Right lobe of liver (tissue), 4 donors: ENCODE measurements around the gene RFX3.

ENCODE experiments used
- CTCF ChIP-seq, 4 donors: fragments of 200-600 bp in 3 of 4; fragments of 450-650 bp in 1 of 4; IDR thresholded peaks; one replicate each; pipeline versions ENCODE4 v1.5.1 to v1.8.0; 2016 to 2022; ENCODE audit warnings: antibody characterized with exemption in 4 of 4, mild to moderate bottlenecking in 2 of 4
- POLR2A ChIP-seq: fragments of 450-650 bp; IDR thresholded peaks from one replicate; pipeline ENCODE4 v1.6.1; 2017; ENCODE audit warnings: antibody characterized with exemption, mild to moderate bottlenecking
- donor health status: DM: no; HTN: no; CAD: no.
- donor health status: DM: no; HTN: no; CAD: no.
- donor health status: DM: no; HTN: yes; CAD: no.

DNA sequence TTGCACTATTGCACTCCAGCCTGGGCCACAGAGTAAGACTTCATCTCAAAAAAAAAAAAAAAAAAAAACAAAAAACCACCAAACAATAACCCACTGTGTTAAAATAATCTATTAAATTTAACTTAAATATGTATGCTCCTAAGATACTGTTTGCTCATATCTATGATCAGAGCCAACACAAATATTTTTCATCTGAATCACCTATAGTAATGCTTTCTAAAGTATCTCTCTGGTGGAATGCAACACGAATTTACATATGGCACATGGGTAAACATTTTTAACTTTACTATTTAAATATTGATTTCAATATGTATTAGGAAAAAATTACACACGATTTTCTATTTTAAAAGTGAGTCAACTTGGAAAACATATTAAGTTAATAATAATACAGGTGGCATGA, 196.4 kb downstream of the RFX3 start:
- TF ChIP-seq POLR2A = no peak
- TF ChIP-seq CTCF (IDR thresholded peaks at IDR 0.05) = no peak
